Skeletal muscle satellite cell (primary cell): ENCODE results near the gene FANCC.
"Not testable (repeated sequence)": the region's sequence is repeated elsewhere in the genome, so short reads cannot be mapped to it uniquely, and the experiment has no call there.

Source experiments
- H3K27me3 ChIP-seq: 2 replicates; pipeline ENCODE4 v1.7.0; 2013; ENCODE audit warnings: low read length; ENCODE audit not compliant: control insufficient read depth, insufficient read depth
- H3K36me3 ChIP-seq: 2 replicates; pipeline ENCODE4 v1.7.0; 2013; ENCODE audit warnings: mild to moderate bottlenecking, control low read depth, low read length; ENCODE audit not compliant: insufficient read depth
- H3K4me1 ChIP-seq: 2 replicates; pipeline ENCODE4 v1.7.0; 2013; ENCODE audit warnings: low read length; ENCODE audit not compliant: control insufficient read depth, insufficient read depth
- H3K4me2 ChIP-seq: 2 replicates; pipeline ENCODE4 v1.7.0; 2013; ENCODE audit warnings: mild to moderate bottlenecking, low read length
- H3K4me3 ChIP-seq: 2 replicates; pipeline ENCODE4 v1.7.0; 2013; ENCODE audit warnings: low read length
- H3K9ac ChIP-seq: 2 replicates; pipeline ENCODE4 v1.7.0; 2013; ENCODE audit warnings: mild to moderate bottlenecking, low read depth, low read length, moderate library complexity
- H3K9me3 ChIP-seq: replicated peaks from 2 replicates; pipeline ENCODE4 v1.7.0; 2013; ENCODE audit warnings: mild to moderate bottlenecking, control low read depth, low read length

The FANCC gene

DNA sequence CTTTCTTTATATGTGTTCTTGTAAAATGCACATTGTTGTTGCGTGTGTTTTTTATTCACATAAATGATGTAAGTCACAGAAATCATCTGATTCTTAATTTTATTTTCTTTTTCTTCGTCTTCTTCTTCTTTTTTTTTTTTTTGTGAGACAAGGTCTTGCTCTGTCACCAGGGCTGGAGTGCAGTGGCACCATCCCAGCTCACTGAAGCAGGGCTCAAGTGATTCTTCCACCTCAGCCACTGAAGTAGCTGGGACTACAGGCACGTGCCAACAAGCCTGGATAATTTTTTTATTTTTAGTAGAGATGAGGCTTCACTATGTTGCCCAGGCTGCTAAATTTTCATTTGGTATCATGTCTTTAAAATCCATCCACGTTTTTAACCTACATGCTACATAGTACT is 28.5 kb upstream of the FANCC start:
- no peak overlapping the region for H3K9ac ChIP-seq
- no peaks in the 10 kb centered on the region for H3K36me3 ChIP-seq
- H3K4me3 ChIP-seq: no peak overlapping the region
- peaks cover 30% of the 10 kb centered on the region for H3K27me3 ChIP-seq
- no peak overlapping the region for H3K4me2 ChIP-seq
- H3K4me1 ChIP-seq: no peaks in the 10 kb centered on the region
- H3K9me3 ChIP-seq: no peaks in the 10 kb centered on the region

GRCh38 chr9:95344735-95345325 is 27.3 kb upstream of the FANCC start:
- H3K4me3 ChIP-seq: no peak overlapping the region
- no peaks in the 10 kb centered on the region for H3K4me1 ChIP-seq
- H3K4me2 ChIP-seq: no peak overlapping the region
- H3K9me3 ChIP-seq: no peaks in the 10 kb centered on the region
- H3K9ac ChIP-seq: no peak overlapping the region
- peaks cover 25% of the 10 kb centered on the region for H3K27me3 ChIP-seq
- H3K36me3 ChIP-seq: no peaks in the 10 kb centered on the region

DNA sequence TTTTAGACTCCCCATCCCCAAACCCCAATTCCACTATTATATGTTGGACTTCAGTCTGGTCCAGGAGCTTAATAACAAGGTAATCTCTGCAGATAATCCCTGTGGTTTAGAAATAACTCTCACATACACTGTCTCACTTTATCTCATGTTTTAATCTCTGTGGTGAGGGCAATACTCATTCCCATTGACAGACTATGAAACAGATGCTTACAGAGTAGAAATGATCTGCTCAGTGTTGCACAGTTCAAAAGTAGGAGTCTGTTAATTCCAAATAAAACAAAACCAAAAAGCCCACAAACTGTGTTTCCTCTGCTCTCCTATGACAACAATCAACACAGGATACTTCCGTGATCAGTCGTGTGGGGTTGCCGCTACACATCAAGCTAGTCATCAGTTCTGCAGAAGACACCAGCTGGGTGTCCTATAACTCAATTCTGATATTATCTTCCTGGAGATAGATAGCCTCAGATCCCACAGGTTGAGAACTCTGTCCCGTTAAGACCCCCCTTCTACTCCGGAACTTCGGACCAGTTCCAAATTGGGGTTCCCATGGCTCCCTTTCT is 26.3 kb upstream of the FANCC start:
- Histone ChIP-seq H3K27me3 (peaks cover 15% of the 10 kb centered on the region), H3K4me3 (no peak overlapping the region), H3K9me3 (no peaks in the 10 kb centered on the region), H3K9ac (no peak overlapping the region), H3K36me3 (no peaks in the 10 kb centered on the region), H3K4me1 (no peaks in the 10 kb centered on the region), H3K4me2 (no peak overlapping the region)

- no peak overlapping the region for H3K9ac ChIP-seq
- H3K4me3 ChIP-seq: no peak overlapping the region
- peaks cover 3% of the 10 kb centered on the region for H3K9me3 ChIP-seq
- no peaks in the 10 kb centered on the region for H3K36me3 ChIP-seq
- no peaks in the 10 kb centered on the region for H3K4me1 ChIP-seq
- H3K27me3 ChIP-seq: peaks cover 12% of the 10 kb centered on the region
- no peak overlapping the region for H3K4me2 ChIP-seq
Measured at GRCh38 chr9:95342571-95342970, 25.1 kb upstream of the FANCC start.

DNA sequence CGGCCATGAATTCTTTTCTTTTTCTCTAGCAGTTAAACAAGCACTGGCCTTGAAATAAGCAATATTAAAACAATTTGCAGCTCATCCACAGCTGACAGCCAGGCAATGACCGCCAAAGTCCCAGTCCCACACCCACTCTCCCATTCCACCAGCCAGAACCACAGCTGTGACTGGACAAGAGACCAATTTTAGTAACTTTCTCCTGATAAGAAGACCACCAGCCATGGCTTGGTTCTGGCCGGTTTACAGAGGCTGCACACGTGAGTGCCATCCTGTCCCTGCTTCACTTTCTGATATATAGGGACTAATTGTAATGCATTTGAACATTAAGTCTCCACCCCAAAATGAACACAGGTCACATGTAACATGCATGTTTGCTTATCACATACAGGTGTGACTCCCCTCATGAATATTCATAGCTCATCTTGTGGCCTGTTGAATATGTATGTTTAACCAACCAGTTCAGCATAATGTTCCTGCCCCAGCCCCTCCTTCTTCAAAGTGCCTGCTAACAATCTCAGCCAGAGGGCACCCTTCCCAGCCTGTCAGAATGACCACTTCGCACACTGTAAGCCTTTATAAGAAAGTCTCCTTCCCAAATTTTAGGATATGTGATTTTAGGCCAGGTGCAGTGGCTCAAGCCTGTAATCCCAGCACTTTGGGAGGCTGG is 23.9 kb upstream of the FANCC start:
- Histone ChIP-seq H3K9ac (no peak overlapping the region), H3K9me3 (peaks cover 3% of the 10 kb centered on the region), H3K4me2 (no peak overlapping the region), H3K4me3 (no peak overlapping the region), H3K27me3 (peaks cover 5% of the 10 kb centered on the region), H3K36me3 (no peaks in the 10 kb centered on the region), H3K4me1 (no peaks in the 10 kb centered on the region)

GRCh38 chr9:95338243-95338642 is 20.7 kb upstream of the FANCC start:
- Histone ChIP-seq H3K9me3 (peaks cover 3% of the 10 kb centered on the region), H3K27me3 (peaks cover 1% of the 10 kb centered on the region), H3K4me1 (no peaks in the 10 kb centered on the region), H3K36me3 (no peaks in the 10 kb centered on the region), H3K4me2 (no peak overlapping the region), H3K9ac (no peak overlapping the region), H3K4me3 (no peak overlapping the region)

DNA sequence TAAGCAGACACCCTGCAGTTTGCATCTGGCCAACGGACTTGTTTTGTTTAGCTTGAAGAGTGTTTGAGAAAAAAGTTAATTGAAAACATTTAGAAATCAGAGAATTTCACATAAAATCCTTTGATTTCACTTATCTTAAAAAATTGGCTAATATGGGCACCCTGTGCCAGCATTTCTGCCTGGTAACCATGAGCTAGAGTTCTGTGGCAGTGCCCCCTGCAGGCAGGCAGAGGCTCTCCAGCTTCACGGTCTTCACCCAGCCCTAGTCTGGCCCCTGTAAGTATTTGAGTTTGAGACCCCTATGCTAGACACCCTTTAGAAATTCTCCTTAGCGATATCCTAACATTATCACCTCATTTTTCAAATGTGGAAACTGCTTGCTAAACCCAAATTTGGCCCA is 18.8 kb upstream of the FANCC start:
- Histone ChIP-seq H3K9me3 (peaks cover 3% of the 10 kb centered on the region), H3K4me1 (no peaks in the 10 kb centered on the region), H3K4me2 (no peak overlapping the region), H3K36me3 (no peaks in the 10 kb centered on the region), H3K9ac (no peak overlapping the region), H3K4me3 (no peak overlapping the region), H3K27me3 (no peaks in the 10 kb centered on the region)

GRCh38 chr9:95333426-95333825 is 15.9 kb upstream of the FANCC start:
- Histone ChIP-seq H3K27me3 (no peaks in the 10 kb centered on the region), H3K36me3 (no peaks in the 10 kb centered on the region), H3K9me3 (peaks cover 3% of the 10 kb centered on the region), H3K9ac (no peak overlapping the region), H3K4me2 (no peak overlapping the region), H3K4me1 (no peaks in the 10 kb centered on the region), H3K4me3 (no peak overlapping the region)

DNA sequence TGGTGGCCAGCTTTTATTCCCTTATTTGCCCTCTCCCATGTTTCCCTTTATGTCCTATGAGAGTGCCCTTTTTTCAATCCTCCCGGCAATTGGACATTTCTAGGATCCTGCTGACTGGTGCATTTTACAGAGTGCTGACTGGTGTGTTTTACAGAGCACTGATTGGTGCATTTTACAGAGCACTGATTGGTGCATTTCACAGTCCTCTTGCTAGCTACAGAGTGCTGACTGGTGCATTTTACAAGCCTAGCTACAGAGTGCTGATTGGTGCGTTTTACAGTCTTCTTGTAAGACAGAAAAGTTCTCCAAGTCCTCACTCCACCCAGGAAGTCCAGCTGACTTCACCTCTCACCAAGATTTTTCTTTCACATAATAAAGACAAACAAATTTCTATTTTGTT is 15.4 kb upstream of the FANCC start:
- Histone ChIP-seq H3K4me1 (no peaks in the 10 kb centered on the region), H3K4me2 (no peak overlapping the region), H3K27me3 (no peaks in the 10 kb centered on the region)

GRCh38 chr9:95330720-95331404 is 13.4 kb upstream of the FANCC start:
- Histone ChIP-seq H3K4me3 (no peak overlapping the region), H3K27me3 (no peaks in the 10 kb centered on the region), H3K9ac (no peak overlapping the region), H3K36me3 (no peaks in the 10 kb centered on the region), H3K4me1 (no peaks in the 10 kb centered on the region), H3K4me2 (no peak overlapping the region), H3K9me3 (no peaks in the 10 kb centered on the region)

More for the DNA sequence above, 15.4 kb upstream of the FANCC start:
- Histone ChIP-seq H3K36me3 (no peaks in the 10 kb centered on the region), H3K4me3 (no peak overlapping the region), H3K9ac (no peak overlapping the region), H3K9me3 (peaks cover 2% of the 10 kb centered on the region)

- H3K4me2 ChIP-seq, H3K27me3 ChIP-seq, H3K9me3 ChIP-seq, H3K36me3 ChIP-seq, H3K4me3 ChIP-seq, H3K4me1 ChIP-seq, H3K9ac ChIP-seq: not testable (repeated sequence)
Measured at GRCh38 chr9:95329061-95329460, 11.6 kb upstream of the FANCC start.
